ENCODE data around the gene RAB36. TPM values are rescaled to one million over a fixed set of nuclear protein-coding genes. Genes with fewer than 3 reads are reported as not detected.
A peak's percentile ranks its signal among the peaks of the same experiment; 100 is the strongest.

RAB36 gene, protein sequence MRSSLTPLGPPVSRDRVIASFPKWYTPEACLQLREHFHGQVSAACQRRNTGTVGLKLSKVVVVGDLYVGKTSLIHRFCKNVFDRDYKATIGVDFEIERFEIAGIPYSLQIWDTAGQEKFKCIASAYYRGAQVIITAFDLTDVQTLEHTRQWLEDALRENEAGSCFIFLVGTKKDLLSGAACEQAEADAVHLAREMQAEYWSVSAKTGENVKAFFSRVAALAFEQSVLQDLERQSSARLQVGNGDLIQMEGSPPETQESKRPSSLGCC
- 1 to 10 TPM; 5.4 to 7.1 (median 6.3) TPM for total RNA-seq (2021; fragmentation: NEBNext Ultra II Directional; extraction: Animal tissue kit (Norgen Biotek cat#: 25700))
- long read RNA-seq, partial matches to known transcripts, result 0 of 4 reads
- long read RNA-seq, other reads (novel, unspliced or antisense), result 1 of 4 reads

GRCh38 chr22:23144932-23145877 is at the start of gene RAB36:
Gene RAB36 (plus strand): TSS chr22:23145477. CDS start chr22:23146617, 1,140 bp downstream.
- Mint-ChIP-seq H3K4me1 (ENCODE audit: low read depth) (peaks cover 36% of the 10 kb centered on the region), H3K9me3 (no peaks in the 10 kb centered on the region), H3K4me3 (peak within 1 kb of the TSS; percentile 94), H3K27ac (peak within 1 kb of the TSS; percentile 95), H3K36me3 (ENCODE audit: low read depth) (no peaks in the 10 kb centered on the region), H3K27me3 (ENCODE audit: insufficient read depth) (peaks cover 2% of the 10 kb centered on the region)
- DNase-seq, result peak; percentile 100
- TF ChIP-seq, protein P1, sequence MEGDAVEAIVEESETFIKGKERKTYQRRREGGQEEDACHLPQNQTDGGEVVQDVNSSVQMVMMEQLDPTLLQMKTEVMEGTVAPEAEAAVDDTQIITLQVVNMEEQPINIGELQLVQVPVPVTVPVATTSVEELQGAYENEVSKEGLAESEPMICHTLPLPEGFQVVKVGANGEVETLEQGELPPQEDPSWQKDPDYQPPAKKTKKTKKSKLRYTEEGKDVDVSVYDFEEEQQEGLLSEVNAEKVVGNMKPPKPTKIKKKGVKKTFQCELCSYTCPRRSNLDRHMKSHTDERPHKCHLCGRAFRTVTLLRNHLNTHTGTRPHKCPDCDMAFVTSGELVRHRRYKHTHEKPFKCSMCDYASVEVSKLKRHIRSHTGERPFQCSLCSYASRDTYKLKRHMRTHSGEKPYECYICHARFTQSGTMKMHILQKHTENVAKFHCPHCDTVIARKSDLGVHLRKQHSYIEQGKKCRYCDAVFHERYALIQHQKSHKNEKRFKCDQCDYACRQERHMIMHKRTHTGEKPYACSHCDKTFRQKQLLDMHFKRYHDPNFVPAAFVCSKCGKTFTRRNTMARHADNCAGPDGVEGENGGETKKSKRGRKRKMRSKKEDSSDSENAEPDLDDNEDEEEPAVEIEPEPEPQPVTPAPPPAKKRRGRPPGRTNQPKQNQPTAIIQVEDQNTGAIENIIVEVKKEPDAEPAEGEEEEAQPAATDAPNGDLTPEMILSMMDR (IDR thresholded peaks at IDR 0.05), result no peak

- H3K9me3 Mint-ChIP-seq, result no peaks in the 10 kb centered on the region
- H3K27ac Mint-ChIP-seq, result no peak overlapping the region
- H3K4me3 Mint-ChIP-seq, result no peak overlapping the region
- TF ChIP-seq, protein P1 (IDR thresholded peaks at IDR 0.05), result no peak
- DNase-seq, result no peak
- H3K4me1 Mint-ChIP-seq (ENCODE audit: low read depth), result no peaks in the 10 kb centered on the region
- H3K27me3 Mint-ChIP-seq (ENCODE audit: insufficient read depth), result no peaks in the 10 kb centered on the region; the same call in 1 of the 2 replicates
- no peaks in the 10 kb centered on the region; the same call in 1 of the 2 replicates for H3K36me3 Mint-ChIP-seq (ENCODE audit: low read depth)
Measured at GRCh38 chr22:23095733-23096342, 49.4 kb upstream of the RAB36 start.

DNA sequence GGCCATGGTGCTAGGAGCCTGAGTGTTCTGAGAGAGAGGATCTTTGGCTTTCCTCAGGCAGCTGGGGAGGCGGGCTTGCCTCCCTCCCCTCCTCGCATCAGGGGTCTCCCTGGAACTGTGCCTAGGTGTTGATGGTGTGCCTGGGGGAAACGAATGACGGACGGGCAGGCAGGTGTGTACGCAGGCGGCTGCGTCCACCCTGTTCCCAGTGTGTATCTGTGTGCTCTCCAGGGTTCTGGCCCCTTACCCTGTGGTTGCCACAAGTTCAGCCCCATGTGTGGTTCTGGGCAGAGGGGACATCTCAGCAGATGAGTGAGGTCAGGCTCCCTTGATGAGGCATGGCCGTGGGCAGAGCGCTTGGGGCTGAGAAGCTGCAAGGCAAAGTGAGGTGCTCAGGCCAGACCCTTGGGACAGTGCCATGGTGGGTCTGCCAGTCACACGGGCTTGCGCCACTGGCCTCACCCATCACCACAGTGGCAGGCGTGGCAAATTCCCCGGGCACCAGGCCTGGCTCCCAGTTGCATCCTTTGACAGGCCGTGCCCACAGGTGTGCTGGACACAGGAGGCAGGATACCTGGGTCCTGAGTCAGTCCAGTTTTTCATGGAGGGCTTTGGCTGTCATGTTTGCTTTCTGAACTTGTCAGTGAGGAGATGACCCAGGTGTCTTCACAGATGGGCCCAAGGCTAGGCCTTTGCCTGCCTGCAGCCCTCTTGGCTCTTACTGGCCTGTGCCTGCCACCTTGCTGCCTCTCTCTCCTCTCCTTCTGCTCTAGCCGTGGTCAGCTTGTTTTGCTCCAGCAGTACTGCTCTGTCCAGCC is 47.7 kb upstream of the RAB36 start:
- TF ChIP-seq, protein P1 (IDR thresholded peaks at IDR 0.05), result no peak
- Mint-ChIP-seq H3K9me3 (no peaks in the 10 kb centered on the region), H3K4me1 (ENCODE audit: low read depth) (no peaks in the 10 kb centered on the region), H3K36me3 (ENCODE audit: low read depth) (no peaks in the 10 kb centered on the region; the same call in 1 of the 2 replicates), H3K27me3 (ENCODE audit: insufficient read depth) (no peaks in the 10 kb centered on the region; the same call in 1 of the 2 replicates), H3K4me3 (no peak overlapping the region), H3K27ac (no peak overlapping the region)
- DNase-seq, result no peak

GRCh38 chr22:23098230-23098705 is 47.0 kb upstream of the RAB36 start:
- H3K9me3 Mint-ChIP-seq, result no peaks in the 10 kb centered on the region
- no peak overlapping the region for H3K27ac Mint-ChIP-seq
- no peaks in the 10 kb centered on the region; the same call in 1 of the 2 replicates for H3K27me3 Mint-ChIP-seq (ENCODE audit: insufficient read depth)
- DNase-seq, result no peak
- TF ChIP-seq, protein P1 (IDR thresholded peaks at IDR 0.05), result no peak
- no peaks in the 10 kb centered on the region; the same call in 1 of the 2 replicates for H3K36me3 Mint-ChIP-seq (ENCODE audit: low read depth)
- H3K4me3 Mint-ChIP-seq, result no peak overlapping the region
- H3K4me1 Mint-ChIP-seq (ENCODE audit: low read depth), result no peaks in the 10 kb centered on the region

All from HFFc6 (cell line).